ENCODE measurements around the gene EMC1. TPM values are rescaled to one million over a fixed set of nuclear protein-coding genes. Genes with fewer than 3 reads are reported as not detected.

Gene EMC1
- total RNA-seq: 138 and 177 TPM in 2 replicates

DNA sequence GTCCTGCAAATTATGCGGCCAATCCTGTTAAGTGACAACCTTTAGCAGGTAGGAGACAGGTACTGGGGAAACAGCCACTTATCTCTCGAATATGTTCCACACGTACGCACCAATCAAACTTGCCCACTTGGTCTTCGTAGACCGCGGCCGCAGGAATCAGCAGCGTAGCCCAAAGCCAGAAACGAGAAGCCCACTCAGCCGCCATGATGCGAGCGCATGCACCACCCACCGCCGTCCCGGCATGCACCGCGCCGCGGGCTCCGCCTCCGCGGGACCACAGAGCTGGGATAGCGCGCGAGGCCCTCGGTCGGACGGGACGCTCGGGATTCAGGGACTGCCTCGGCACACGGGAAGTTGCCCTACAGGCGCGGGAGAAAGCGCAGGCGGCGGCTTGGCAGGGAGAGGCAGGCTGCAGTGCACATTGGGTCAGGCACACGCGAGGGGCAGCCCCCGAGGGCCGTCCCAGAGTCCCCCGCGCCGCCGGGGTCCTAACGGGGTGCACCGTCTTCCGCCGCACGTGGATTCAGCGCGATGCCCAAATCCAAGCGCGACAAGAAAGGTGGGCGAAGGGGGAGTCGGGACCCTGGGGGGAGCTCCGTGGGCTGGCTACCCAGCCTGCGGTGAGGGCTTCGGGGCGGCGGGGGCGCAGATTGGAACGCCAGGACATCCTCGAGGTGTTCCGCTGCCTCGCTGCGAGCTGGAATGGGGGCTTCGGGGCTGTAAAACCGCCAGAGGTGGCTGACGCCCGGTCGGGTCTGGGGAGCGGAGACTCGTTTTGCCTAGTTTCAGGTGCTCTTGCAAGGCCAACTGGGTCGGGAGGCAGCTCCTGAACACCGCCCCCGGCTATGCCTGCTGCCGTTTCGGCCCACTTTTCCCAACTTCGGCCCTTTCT lies at the start of gene EMC1, which contains the start of gene MRTO4:
TSS of gene EMC1 (minus strand) at position 220 of the 892 bp plus-strand sequence. CDS start at position 205, 15 bp downstream.
TSS of gene MRTO4 (plus strand) at position 501 of the 892 bp plus-strand sequence. CDS start at position 532, 31 bp downstream.

DNA sequence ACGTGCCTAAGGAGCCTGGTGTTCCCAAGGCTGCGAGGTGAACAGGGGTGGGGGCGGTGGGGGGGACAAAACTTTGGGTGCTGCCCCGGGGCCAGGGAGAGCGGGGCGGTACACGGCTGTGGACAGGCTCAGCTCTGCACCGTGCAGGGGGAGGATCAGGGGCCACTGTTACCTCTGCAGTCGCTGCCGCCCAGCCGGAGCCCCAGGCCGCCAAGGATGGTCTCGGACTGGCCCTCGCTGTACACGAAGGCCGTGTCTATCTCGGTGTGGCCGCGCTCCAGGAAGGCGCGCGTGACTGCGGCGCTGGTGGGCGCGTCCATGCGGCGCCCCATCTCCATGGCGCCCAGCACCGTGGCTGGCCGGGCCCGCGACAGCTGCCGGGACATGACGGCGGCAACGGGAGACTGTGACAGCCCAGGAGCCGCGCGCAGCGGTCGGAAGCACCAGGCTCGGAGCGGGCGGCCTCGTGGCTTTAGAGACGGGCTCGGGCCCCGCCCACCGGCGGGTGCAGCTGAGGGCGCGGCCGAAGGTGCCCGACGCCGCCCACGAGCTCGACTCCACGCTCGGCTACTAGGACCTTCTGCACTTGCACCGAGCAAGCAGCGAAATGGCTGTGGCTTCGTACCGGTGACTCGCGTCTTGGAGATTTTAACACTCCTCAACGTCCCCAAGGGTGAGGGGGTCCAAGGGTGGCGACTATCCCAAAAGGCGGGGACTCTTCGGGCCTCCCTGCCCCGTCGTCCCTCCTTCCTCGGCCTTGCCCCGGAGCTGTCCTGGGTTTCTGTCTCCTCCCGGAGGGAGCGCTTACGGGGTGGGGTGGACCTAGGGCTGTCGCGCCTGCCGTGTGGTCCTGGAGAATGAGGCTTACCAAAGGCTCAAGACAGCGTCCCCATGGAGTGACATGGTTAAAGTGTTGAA lies 37.3 kb upstream of the EMC1 start, which contains the start of gene AKR7A3:
TSS of gene AKR7A3 (minus strand) at position 447 of the 918 bp plus-strand sequence. CDS start at position 386, 61 bp downstream.

DNA sequence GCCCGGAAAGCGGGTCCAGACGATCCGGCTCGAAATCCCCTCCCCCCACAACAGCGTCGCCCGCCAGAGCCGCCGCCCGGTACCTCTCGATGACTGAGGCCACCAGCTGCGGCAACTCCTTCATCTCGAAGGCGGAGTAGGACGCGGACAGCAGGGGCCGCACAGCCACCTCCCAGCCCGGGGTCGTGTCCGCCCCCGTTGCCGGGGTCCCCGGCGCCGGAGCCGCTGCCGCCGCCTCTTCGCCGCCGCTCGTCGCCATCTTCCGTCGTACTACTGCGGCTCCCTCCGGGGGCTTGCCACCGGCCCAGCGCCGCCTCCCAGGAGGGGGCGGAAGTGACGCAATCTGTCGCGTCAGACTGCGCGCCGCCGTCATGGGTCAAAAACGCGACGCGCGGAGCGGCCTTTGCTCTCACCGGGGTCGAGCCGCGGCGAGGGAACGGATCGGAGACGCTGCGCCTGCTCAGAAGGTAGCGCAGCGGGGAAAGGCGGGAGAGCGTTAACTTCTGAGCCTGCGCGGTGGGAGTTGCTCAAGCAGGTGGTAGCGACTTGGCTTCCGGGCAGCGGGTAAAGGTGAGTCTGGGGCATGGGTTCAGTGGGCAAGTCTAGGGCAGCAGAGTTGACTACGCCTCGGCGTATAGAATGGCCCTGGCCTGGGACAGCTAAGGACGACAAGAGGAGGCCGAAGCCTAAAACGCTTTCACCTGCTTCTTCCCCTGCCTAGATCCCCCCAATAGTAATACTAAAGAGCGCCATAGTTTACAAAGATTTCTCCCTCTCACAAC lies 41.1 kb downstream of the EMC1 start, which contains the start of gene UBR4:
TSS of gene UBR4 (minus strand) at position 277 of the 782 bp plus-strand sequence. CDS start at position 259, 18 bp downstream.

Other genes starting within 250 kb of the EMC1 start
- 139 and 205 TPM in 2 replicates for gene UBR4, start 41.3 kb downstream of the EMC1 start, total RNA-seq
- 13.7 and 25.2 TPM in 2 replicates for gene MRTO4, start 281 bp upstream of the EMC1 start, total RNA-seq
- 0.28 and 0.30 TPM in 2 replicates for gene AKR7A3, start 37.2 kb upstream of the EMC1 start, total RNA-seq
- 55.1 and 64.4 TPM in 2 replicates for gene AKR7A2, start 60.6 kb upstream of the EMC1 start, total RNA-seq
- gene SLC66A1, start 60.8 kb upstream of the EMC1 start, total RNA-seq: 13.4 and 19.1 TPM in 2 replicates
- gene CAPZB, start 234.0 kb upstream of the EMC1 start, total RNA-seq: 145 and 196 TPM in 2 replicates

Measured in smooth muscle cell of the umbilical artery (primary cell).